NCI-H2029 treated with DMSO at 0.1 percent for 48 hours (cell line): ENCODE data around the gene SKAP2.

ENCODE experiments used
- DNase-seq: peaks from one replicate; lab custom pipeline; 2025; lab: John Stamatoyannopoulos, UW

SKAP2 gene

GRCh38 chr7:26696161-26696560, 168.2 kb downstream of the SKAP2 start:
- no peak for DNase-seq

DNA sequence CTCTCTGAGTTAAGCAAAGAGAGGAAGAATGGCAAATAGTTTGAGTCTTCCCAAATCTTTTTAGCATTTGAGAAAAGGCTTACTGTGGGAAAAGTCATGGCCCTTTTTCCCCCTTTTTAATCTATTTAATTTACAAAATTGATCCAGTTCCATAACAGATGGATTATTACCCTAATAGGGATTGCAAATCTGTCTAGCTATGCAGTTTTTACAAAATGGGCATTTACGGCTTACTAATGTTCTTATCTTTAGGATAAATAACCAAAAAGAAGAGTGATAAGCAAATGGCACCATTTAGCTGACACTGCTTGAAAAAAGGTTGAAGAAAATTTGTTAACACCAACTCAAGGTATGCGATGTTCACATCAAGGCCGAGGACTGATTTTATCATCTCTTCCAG, 169.7 kb downstream of the SKAP2 start:
- DNase-seq = no peak

GRCh38 chr7:26694141-26694540, 170.2 kb downstream of the SKAP2 start:
- DNase-seq = no peak

DNA sequence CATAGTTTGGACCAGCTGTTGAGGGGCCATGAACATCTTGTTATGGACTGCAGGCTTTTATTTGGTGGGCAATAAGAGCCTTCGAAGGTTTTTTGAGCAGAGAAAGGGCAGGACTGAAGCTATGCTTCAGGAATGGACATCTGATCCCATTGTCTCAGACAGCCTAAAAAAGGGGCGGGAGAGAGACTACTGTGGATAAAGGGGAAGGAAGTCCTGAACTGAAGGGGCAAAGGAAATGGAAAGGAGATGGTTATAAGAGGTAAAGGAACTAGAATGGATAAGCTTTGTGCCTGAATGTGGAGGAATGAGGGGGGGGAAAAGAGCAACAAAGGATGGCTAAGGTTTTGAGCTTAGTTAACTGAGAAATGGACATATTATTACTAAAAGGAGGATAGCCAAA, 172.5 kb downstream of the SKAP2 start:
- no peak for DNase-seq

DNA sequence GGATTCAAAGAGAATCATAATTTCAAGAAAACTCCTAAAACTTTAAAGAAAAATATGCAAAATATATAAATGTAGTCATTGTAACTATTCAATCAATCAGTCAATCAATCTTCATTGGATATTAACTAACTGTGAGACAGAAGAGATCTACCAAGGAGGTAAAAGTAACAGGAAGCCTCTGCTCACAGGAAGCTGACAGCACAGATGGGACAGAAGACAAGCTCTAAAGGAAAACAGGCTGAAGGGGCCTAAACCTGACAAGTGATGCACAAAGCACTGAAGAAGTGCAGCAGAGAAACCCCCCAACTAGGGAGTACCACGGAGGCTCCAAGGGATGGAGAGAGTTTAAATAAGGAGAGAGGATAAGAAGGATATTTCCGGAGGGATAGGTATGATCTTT, 173.0 kb downstream of the SKAP2 start:
- no peak for DNase-seq

DNA sequence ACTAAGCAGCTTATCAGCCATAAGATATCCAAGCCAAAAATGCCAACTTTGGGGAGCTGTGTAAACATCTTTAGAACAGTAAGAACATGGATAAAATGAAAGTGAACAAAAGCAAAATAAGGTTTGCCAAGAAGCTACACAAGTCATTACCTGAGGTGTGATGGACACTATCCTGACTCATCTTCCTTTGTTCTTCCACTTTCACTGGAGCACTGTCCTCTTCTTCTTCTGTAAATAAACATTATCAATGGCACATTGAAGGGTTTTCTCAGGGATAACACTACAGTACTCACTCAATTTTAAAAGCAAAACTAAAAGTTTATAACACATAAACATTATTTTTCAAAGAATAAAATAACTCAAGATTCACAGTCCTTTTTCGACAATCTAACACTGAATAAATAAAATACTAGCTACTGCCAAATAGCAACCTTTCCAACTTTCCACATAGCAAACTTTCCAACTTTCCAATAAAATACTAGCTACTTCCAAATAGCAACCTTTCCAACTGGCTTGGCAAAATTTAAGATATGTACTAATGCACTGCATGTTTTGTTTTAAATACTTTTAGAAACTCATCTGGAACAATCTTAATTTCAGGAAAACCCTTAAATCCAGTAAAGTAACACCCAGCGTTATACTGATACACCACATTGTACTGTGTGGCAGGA, 174.1 kb downstream of the SKAP2 start:
- DNase-seq = no peak

GRCh38 chr7:26688936-26689506, 175.4 kb downstream of the SKAP2 start:
- DNase-seq = no peak

GRCh38 chr7:26688388-26688787, 176.0 kb downstream of the SKAP2 start:
- DNase-seq = no peak

DNA sequence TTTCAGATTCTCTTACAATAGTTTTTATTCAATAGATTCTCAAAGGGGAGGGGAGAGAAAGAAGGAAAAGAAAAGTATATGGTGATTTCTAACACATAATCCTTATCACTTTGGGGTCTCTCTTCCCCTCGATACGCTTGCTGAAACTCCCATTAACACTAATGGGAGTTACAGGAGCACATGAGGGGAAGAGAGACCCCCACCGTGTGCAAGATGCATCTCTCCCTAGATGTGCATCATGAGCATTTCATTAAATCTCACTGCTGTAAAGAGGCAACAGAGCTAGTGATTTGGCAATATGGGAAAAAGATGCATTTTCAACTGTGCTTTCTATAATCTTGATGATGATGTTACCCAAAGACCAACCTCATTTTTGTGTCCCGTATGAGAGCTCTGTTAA, 177.4 kb downstream of the SKAP2 start:
- DNase-seq = no peak

- peak; percentile 33 for DNase-seq
Observed at GRCh38 chr7:26686448-26686981, 177.9 kb downstream of the SKAP2 start.

DNA sequence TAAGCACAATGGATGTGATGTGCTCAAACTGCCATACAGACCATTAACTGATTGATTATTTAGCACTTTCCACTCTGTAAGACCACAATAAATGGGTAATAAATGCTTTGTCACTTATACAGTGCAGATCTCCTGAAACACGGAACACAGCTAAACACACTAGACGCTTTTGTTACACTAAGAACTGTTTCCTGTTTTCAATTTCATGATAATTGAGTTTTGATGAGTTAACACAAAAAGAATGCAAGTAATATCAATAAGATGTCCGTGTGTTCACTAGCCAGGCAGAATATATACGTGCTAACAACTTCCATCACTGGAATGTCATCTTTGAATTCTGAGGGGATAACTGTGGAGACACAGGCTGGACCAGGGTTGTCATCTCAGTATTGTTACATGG, 178.8 kb downstream of the SKAP2 start:
- no peak for DNase-seq

DNA sequence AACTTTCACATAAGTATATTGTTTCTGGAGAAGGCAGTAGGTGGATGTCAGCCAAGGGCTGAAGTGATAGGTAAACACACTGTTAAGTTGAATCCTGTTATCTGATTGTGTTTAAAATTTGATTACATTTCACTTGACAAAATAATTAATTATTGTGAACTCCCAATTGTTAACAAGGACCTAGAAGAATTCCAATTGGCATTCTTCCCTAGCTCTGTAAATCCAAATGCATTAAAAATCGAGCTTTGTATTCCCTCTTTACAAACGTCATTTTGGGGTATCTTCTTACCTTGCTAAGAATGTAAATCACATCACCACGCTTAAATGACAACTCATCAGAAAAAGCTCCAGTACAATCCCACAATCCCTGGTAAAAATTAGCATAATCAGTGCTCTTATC, 179.9 kb downstream of the SKAP2 start:
- peak; percentile 55 for DNase-seq

- no peak for DNase-seq
Observed at GRCh38 chr7:26683277-26683676, 181.1 kb downstream of the SKAP2 start.

- DNase-seq = no peak
Observed at GRCh38 chr7:26681819-26682418, 182.5 kb downstream of the SKAP2 start.

- no peak for DNase-seq
Observed at GRCh38 chr7:26680587-26680986, 183.8 kb downstream of the SKAP2 start.

- no peak for DNase-seq
Observed at GRCh38 chr7:26675143-26675887, 189.1 kb downstream of the SKAP2 start.

GRCh38 chr7:26673858-26674257, 190.5 kb downstream of the SKAP2 start:
- no peak for DNase-seq

- DNase-seq = no peak
Observed at GRCh38 chr7:26673271-26673670, 191.1 kb downstream of the SKAP2 start.

DNA sequence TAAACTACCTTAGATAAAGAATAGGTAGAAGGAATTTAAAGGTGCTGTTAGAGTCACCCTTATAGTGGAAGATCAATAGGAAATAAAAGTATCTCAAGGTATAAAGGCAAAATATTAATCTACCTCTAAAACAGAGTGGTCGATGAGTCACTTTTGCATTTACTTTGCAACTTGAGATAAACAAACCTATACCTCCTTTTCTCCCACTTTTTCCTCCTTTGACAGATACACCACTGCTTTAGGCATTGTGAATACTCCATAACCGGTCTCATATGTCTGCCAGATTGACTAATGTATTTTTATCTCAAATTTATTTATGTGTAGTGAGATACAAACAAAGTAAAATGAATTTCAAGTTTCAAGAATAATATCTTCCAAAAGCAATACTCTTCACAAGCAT, 193.5 kb downstream of the SKAP2 start:
- DNase-seq = no peak

GRCh38 chr7:26670290-26670689, 194.1 kb downstream of the SKAP2 start:
- no peak for DNase-seq

- DNase-seq = no peak
Observed at GRCh38 chr7:26668821-26669220, 195.6 kb downstream of the SKAP2 start.

DNA sequence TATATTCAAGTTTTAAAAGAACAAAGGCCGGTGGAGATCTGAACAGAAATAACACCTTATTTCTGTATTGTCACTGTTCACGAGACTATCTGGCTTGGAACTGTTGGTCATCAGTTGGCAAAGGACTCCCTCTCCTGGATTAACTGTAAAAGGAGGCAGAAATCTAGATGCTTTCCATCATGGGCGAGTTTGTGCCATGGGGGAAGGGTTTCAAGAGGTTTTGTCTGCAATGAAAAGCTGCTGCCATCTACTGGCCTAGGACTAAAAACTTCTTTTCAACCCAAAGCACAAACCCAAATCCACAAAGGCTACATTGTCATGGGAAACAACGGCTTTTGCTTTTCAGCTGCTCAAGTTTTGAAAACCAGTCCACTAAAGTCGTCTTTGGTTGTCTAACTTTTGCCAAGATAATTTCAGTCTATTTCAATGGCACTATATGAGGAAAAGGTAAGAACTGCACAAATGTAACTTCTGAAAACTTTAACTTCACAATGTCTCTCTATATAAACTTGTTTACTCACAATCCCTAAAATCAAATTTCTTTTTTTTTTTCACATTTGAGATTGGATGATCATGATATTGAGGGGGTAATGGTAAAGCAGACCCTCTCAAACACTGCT, 196.8 kb downstream of the SKAP2 start:
- DNase-seq = peak; percentile 97
